UCSD-AML1 (cell line): ENCODE measurements around the gene CTRB2.

Source experiments
- DNase-seq: peaks from one replicate; lab custom pipeline; 2025; ENCODE audit not compliant: unreplicated experiment; lab: John Stamatoyannopoulos, UW

Gene CTRB2

GRCh38 chr16:75175074-75175473 lies 31.9 kb downstream of the CTRB2 start:
- DNase-seq, result no peak

- DNase-seq, result no peak
Observed at GRCh38 chr16:75172578-75172977, 34.4 kb downstream of the CTRB2 start.

- DNase-seq, result no peak
Observed at GRCh38 chr16:75169899-75170405, 37.0 kb downstream of the CTRB2 start.

GRCh38 chr16:75160386-75160785 lies 46.6 kb downstream of the CTRB2 start:
- DNase-seq, result no peak
